GM19351 (cell line): ENCODE results near the gene SLITRK2.

Source experiments
- ATAC-seq: cut with Tn5 transposase; IDR thresholded peaks from one replicate; pipeline ENCODE4 v1.9.1; 2021; ENCODE audit warnings: mild to moderate bottlenecking, moderate library complexity; ENCODE audit not compliant: unreplicated experiment

SLITRK2 gene

GRCh38 chrX:145817331-145818185 lies at the start of gene SLITRK2:
Gene SLITRK2 (plus strand): TSS chrX:145817829. CDS start chrX:145822426, 4,597 bp downstream.
- no peak for ATAC-seq

GRCh38 chrX:145773006-145773405 lies 44.6 kb upstream of the SLITRK2 start:
- ATAC-seq: no peak

GRCh38 chrX:145792281-145792680 lies 25.3 kb upstream of the SLITRK2 start:
- no peak for ATAC-seq

GRCh38 chrX:145803508-145803907 lies 14.1 kb upstream of the SLITRK2 start:
- no peak for ATAC-seq

- ATAC-seq: no peak
Measured at GRCh38 chrX:145813081-145813480, 4.5 kb upstream of the SLITRK2 start.

- ATAC-seq: no peak
Measured at GRCh38 chrX:145816601-145817315, 871 bp upstream of the SLITRK2 start.

GRCh38 chrX:145818186-145819113 lies 821 bp downstream of the SLITRK2 start:
- no peak for ATAC-seq

GRCh38 chrX:145820825-145821224 lies 3.2 kb downstream of the SLITRK2 start:
- ATAC-seq: no peak

- no peak for ATAC-seq
Measured at GRCh38 chrX:145821291-145821897, 3.8 kb downstream of the SLITRK2 start.

GRCh38 chrX:145821898-145822571 lies 4.4 kb downstream of the SLITRK2 start:
- no peak for ATAC-seq

GRCh38 chrX:145823132-145823531 lies 5.5 kb downstream of the SLITRK2 start:
- no peak for ATAC-seq

GRCh38 chrX:145825896-145826295 lies 8.3 kb downstream of the SLITRK2 start:
- no peak for ATAC-seq

- no peak for ATAC-seq
Measured at GRCh38 chrX:145826466-145826865, 8.8 kb downstream of the SLITRK2 start.

- ATAC-seq: no peak
Measured at GRCh38 chrX:145832796-145833195, 15.2 kb downstream of the SLITRK2 start.

GRCh38 chrX:145840531-145840930 lies 22.9 kb downstream of the SLITRK2 start:
- no peak for ATAC-seq

GRCh38 chrX:145843146-145843904 lies 25.7 kb downstream of the SLITRK2 start:
- ATAC-seq: no peak

GRCh38 chrX:145844886-145845285 lies 27.3 kb downstream of the SLITRK2 start:
- no peak for ATAC-seq

- no peak for ATAC-seq
Measured at GRCh38 chrX:145848448-145848847, 30.8 kb downstream of the SLITRK2 start.

GRCh38 chrX:145848857-145849256 lies 31.2 kb downstream of the SLITRK2 start:
- ATAC-seq: no peak
